HG03521 (cell line): Measurements from ENCODE around the gene CDH4.

Experiments
- ATAC-seq: cut with Tn5 transposase; IDR thresholded peaks from one replicate; pipeline ENCODE4 v1.9.1; 2021; ENCODE audit warnings: mild to moderate bottlenecking, moderate library complexity; ENCODE audit not compliant: unreplicated experiment

The CDH4 gene

GRCh38 chr20:61280217-61280980, 28.3 kb downstream of the CDH4 start:
- no peak for ATAC-seq

DNA sequence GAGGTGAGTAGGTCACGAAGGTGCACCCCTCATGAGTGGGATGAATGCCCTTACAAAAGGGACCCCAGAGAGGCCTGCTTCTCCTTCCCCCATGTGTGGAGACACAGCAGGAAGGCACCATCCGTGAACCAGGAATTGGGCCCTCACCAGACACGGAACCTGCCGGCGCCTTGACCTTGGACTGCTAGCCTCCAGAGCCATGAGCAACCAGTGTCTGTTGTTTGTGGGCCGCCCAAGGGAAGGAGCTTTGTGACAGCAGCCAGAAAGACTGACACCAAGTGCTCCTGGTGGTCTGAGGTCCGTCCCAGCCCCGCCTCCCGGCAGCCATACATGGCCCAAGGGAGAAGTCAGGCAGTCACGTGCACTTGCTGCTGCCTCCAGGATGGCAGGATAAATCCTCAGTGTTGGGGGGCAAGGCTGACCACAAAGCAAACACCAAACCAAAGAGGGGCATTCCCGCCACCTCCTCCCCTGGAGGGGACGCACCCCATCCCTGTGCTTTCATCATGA, 29.3 kb downstream of the CDH4 start:
- ATAC-seq, result no peak

GRCh38 chr20:61284752-61285151, 32.7 kb downstream of the CDH4 start:
- ATAC-seq, result no peak

DNA sequence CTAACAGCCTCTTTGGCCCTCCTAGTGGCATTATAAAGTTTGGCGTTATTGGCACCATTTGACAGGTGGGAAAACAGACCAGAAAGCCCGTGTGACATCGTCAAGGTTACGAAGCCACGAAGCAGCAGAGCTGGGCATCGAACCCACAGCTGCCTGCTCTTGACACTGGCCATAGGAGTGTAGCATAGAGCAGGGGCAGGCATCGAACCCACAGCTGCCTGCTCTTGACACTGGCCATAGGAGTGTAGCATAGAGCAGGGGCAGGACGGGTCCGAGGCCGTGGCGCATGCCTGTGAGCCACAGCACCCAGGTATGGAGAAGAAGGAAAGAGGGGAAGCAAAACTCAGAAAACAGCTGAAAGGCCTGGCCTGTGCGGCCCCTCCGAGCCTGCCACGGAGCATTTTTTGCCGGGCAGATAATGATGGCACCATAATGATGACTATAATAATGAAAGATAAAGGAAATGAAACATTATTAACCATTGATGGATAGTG, 33.1 kb downstream of the CDH4 start:
- no peak for ATAC-seq

GRCh38 chr20:61285691-61286090, 33.6 kb downstream of the CDH4 start:
- ATAC-seq, result no peak

- no peak for ATAC-seq
Observed at GRCh38 chr20:61287583-61288275, 35.7 kb downstream of the CDH4 start.

DNA sequence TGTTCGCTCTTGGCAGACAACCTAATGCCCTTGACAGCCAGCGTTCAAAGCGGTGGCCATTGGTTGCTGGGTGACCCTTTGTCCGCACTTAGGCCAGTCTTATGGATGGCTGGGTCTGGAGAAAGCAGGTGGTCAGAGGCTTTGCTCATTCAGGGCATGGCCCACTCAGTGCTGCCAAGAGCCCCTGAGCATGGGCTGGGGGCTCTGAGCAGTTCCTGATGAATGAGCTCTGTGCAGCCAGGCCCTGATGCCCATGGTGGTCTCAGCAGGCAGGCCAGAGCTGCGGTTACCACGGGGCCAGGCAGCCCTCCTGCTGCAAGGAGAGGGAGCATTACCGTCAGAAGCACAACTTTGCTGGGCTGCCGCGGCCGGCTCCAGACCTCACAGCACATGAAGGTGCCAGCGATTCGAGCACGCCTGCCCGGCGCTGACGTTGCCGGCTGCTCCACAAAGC, 36.3 kb downstream of the CDH4 start:
- no peak for ATAC-seq

GRCh38 chr20:61289166-61289565, 37.1 kb downstream of the CDH4 start:
- ATAC-seq, result no peak

DNA sequence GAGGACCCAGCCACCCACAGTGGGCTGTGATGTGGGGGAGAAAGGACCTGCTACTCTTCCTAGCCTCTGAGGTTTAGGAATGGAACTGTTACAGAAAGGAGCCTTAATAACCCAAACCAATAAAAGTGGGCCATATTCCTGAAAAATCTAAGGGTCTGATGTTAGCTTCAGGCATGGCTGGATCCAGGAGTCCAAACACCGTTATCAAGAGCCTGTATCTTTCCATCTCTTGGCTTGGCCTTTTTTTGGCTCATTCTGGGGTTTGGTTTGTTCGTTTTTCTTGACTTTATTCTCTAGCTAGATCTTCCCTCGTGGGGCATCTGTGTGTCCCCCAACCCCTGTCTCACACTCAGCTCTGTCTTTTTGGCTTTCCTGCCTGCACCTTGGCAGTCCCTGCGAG, 38.7 kb downstream of the CDH4 start:
- ATAC-seq, result no peak

DNA sequence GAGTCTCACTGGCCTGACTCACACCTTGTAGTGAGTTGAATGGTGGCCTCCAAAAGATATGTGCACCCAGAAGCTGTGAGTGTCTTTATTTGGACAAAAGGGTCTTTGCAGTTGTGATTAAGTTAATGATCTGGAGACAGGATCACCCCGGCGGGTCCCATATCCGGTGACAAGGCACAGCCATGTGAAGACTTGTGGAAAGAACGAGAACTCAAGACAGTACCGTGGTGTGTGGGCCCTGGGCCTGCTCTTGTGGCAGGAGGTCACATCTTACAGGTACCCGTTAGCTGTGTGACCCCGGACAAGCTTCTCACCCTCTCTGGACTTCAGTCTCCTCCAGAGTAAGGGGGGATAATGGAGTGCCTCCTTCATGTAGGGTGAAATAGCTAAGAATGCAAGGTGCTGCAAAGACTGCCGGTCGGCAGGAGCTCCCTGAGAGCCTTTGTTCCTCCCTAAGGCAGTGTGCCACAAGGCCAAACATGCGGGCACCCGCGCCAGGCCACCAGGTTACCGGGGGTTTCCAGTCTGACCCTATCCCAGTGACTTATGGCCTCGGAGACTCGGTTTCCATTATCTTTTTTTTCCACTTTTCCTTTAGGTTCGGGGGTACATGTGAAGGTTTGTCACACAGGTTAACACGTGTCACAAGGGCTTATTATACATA, 39.2 kb downstream of the CDH4 start:
- no peak for ATAC-seq

DNA sequence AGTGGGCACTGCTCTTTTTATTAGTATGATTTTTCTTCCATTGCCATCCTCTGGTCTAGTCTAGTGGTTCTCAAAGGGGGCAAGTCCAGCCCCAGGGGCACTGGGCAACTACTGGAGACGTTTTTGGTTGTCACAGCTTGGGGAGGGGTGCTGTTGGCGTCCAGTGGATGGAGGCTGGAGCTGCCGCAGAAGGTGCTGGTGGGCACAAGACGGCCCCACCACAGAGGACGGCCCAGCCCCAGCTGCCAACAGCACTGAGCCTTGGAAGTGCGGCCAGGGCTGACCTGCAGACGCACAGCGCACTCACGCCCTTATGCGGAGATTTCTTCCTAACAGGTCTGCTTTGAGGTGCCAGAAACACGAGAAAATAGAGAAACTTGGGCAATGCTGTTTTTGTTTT, 40.3 kb downstream of the CDH4 start:
- ATAC-seq, result no peak

GRCh38 chr20:61292821-61293612, 41.0 kb downstream of the CDH4 start:
- ATAC-seq, result no peak

GRCh38 chr20:61293951-61294350, 41.9 kb downstream of the CDH4 start:
- ATAC-seq, result no peak

DNA sequence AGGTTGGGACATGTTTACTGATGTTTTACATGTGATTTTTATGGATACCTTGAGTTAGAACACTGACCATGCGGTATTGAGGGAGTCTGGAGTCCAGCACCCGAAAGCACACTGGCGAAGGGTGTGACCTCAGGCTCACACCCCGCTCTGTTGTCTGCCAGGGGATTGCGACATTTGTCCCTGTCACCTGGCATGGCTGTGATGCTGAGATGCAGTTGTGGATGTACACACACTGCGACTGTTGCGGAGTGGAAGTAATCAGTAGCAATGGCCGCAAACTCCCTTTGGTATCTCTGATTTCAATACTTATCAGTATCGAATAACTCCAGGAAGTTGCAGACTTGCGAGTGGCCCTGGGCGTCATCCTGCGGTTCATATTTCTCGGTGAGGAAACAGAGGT, 43.2 kb downstream of the CDH4 start:
- ATAC-seq, result no peak

GRCh38 chr20:61295682-61296628, 43.9 kb downstream of the CDH4 start:
- no peak for ATAC-seq

DNA sequence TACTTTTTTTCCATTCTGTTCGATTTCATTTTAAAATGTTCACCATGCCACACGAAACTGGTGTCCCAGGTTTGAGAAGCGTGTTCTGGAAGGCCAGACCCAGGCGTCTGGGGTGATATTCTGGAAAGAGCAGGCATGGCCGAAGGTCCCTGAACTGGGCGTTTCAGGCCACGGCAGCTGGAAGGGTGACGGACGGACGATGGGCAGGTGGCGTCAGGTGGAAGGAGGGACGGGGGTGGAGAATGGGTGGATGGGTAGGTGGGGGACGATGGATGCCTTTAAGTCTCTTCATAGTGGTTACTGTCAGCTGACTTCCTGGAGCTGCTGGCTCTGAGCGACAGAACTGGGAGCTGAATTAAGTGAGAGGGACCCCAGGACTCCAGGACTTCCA, 44.6 kb downstream of the CDH4 start:
- ATAC-seq, result no peak

DNA sequence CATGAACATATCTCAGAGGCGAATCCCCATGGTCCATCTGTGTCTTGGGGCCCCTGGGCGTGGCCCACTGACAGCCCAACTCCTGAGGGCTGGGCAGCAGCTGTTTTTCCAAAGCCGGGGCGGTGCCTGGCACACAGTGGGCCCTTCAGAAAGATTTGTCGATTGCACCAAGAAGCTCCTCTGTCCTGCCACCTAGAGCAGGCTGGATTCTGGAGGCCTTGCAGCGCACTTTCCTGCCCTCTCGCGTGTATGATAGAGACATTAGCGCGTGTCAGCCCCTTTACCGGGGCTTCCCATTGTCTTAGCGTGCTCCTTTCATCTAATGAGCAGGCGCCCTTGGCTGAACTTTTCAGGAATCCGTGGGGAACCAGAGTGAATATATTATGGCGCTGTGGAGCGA, 45.4 kb downstream of the CDH4 start:
- no peak for ATAC-seq

- ATAC-seq, result no peak
Observed at GRCh38 chr20:61297986-61298385, 45.9 kb downstream of the CDH4 start.

DNA sequence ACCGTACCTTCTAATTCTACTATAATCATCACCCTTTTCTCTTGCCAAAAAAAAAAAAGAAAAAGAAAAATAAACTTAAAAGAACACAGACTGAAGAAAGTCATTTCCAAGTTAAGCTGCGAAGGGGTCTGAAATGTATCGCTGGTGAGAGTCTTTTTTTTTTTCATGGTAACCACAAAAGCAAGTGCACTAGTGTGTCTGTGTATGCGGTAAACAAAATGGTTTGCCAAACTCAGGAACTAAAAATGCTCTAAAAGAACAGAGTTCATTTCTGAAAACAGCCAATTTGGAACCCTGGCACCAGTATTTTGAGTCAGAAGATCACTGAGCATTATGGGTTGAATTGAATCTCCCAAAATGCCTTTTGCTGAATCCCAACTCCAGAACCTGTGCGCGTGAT, 46.6 kb downstream of the CDH4 start:
- ATAC-seq, result no peak

DNA sequence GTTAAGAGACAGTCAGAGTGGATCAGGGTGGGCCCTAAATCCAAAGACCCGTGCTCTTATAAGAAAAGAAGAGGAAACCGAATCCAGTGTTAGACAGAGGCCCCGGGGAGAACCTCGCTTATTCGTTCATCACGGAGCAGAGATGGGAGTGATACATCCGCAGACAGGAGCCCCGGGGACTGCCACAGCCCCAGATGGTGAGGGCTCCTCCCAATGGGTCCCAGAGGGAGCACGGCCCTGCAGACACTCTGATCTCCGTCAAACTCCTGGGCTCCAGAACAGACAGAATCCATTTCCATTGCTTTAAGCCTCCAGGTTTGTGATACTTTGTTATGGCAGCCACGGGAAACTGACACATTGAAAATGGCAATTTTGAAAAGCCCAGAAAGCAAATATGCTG, 47.0 kb downstream of the CDH4 start:
- ATAC-seq, result no peak
